Hematopoietic multipotent progenitor cell treated with erythropoietin and hydrocortisone succinate and interleukin-3 and kit ligand, for 8 days (in vitro differentiated cells): ENCODE results near the gene TRIM45.
"Not testable (repeated sequence)": the region's sequence is repeated elsewhere in the genome, so short reads cannot be mapped to it uniquely, and the experiment has no call there.

Source experiments
- DNase-seq: peaks from one replicate; pipeline ENCODE4 v3.0.0-alpha.2; 2015

Gene TRIM45, protein sequence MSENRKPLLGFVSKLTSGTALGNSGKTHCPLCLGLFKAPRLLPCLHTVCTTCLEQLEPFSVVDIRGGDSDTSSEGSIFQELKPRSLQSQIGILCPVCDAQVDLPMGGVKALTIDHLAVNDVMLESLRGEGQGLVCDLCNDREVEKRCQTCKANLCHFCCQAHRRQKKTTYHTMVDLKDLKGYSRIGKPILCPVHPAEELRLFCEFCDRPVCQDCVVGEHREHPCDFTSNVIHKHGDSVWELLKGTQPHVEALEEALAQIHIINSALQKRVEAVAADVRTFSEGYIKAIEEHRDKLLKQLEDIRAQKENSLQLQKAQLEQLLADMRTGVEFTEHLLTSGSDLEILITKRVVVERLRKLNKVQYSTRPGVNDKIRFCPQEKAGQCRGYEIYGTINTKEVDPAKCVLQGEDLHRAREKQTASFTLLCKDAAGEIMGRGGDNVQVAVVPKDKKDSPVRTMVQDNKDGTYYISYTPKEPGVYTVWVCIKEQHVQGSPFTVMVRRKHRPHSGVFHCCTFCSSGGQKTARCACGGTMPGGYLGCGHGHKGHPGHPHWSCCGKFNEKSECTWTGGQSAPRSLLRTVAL

GRCh38 chr1:117121589-117122329 lies at the start of gene TRIM45:
TRIM45 (minus strand) TSS chr1:117121749; CDS start chr1:117121201, 548 bp downstream.
- DNase-seq = peak; percentile 95

DNA sequence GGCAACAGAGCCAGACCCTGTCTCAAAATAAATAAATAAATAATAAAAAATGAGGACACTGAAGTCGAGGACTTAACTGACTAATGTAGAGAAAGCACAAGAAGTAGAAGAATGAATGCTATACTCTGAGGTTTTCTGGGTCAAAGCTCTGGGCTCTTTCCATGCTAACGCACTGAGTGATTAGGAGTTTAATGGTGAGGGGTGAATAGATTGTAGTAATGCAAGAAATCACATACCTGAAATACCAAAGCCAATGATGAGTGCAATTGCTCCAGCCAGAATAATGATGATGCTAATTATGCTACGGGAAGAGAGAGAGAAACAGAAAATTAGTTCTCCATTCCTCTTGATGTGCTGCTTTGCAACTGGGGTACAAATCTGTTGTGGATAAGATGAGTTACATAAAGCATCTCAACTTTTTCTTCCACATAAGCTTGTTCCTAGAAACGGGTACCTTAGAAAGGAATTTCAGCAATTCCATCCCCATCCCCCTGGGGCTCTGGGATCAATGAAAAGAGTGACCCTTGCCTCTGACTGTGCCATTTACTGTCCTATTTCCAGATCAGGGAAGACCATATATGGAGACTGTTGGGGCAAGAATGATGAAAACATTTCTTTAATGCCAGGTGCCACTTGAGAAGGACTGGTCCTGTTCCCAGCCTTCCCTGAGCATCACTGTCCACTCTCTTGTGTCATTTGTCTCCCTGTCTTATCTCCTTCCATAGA lies 48.5 kb upstream of the TRIM45 start:
- DNase-seq = no peak

GRCh38 chr1:117167402-117167801 lies 45.9 kb upstream of the TRIM45 start:
- DNase-seq = no peak

DNA sequence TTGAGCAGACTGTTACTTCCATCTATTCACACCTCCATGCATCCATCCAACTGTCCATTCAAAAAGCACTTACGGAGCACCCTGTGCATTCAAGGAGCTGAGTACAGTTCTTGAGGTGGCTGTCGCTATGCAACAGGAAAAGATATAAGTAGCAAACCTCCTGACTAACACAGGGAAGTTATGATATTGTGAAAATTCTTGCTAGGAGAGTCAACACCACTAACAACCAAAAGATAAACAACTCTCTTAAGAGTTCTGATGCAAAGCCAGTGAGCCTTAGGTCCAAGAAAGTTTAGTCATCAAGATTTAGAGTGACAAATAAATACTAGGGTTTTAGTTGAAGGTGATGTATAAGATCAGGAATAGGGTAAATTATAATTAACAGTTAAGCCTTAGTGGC lies 44.5 kb upstream of the TRIM45 start:
- no peak for DNase-seq

DNA sequence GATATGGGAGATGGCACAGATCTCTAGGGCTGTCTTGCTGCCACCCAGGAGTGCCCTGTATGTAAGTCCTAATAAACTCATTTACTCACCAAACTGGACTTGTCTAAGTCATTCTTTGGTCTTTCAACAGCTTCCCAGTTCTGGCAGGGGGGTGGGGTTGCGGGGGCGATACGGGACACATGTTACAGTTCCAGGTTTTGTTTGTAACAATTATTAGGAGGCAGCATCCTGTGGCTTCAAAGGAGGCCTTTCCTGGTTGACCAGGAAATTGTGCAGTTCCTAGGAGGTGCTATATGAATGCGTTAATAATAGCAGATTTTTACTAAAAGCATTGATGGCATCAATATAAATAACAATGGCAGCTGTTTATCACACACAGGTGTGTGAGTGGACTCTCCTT lies 42.7 kb upstream of the TRIM45 start:
- DNase-seq = no peak

- no peak for DNase-seq
These were observed 41.3 kb upstream of the TRIM45 start for GRCh38 chr1:117162816-117163215.

DNA sequence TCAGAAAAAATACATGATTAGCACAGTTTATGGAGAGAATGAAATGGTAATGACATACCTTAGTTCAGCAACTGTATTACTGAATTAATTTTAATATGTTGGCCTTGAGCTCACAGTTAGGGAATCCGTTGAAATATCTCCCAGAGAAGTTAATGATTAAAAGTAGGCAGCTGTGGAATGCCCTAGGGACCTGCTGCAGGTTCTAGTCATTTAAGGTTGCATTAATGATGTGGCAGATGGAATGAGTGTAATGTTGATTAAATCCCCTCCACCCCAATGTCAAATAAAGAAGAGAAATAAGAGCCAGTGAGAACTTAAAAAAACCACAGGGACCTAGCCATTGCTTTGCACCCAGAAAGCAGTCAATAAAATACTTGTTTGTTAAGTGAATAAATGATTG lies 40.3 kb upstream of the TRIM45 start:
- no peak for DNase-seq

GRCh38 chr1:117151305-117151704 lies 29.8 kb upstream of the TRIM45 start:
- not testable (repeated sequence) for DNase-seq

- no peak for DNase-seq
These were observed 28.8 kb upstream of the TRIM45 start for GRCh38 chr1:117150316-117150715.

DNA sequence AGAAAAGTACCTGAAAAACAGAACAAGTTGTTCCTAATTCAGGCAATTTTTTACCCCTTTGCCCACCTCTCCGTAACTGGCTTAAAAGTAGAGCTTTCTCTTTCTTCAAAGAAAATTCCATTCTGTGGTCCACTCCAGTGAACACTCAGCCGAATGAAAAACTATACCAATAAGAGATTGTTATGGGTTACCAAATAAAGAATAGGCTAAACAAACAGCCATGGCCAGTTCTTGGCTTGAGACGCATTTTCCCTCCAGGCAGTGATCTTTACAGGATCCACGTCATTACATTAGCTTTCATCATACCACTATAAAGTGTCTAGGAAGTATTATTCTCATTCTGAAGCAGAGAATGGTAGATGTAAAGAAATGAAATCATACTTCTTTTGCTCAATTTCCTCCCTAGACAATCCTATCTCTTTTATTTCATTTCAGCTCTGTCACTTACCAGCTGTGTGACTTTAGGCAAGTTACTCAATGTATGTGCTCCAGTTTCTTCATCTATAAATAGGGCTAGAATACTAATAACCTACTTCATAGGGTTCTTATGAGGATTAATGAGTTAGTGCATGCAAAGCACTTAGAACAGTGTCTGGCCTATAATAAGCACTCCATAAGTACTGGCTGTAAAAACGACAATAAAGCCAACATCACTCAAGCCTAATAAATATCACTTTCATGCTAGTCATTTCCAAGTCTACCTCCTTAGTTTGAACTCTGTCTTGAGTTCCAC lies 26.5 kb upstream of the TRIM45 start:
- DNase-seq = no peak

DNA sequence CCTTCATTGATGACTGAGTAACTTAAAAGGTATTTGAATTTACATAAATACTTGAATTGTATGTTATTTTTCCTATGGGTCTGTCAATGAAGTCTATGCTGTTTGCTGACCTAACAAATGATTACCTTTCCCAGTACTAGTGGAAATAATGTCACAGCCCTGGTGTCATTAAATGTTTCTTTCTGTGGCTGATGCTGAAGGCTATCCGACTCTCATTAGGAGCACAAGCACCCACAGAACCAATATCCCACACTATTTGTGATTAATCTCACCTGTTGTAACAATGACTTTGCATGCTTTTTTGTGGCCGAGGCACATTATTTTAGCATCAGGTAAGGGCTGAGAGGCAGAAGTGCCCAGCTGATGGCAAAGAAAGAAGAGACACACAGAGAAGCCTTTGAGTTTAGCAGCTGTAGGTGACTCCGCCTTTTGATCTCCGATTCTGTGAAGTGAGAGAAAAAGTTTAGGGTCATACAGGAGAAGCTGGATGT lies 25.8 kb upstream of the TRIM45 start:
- no peak for DNase-seq

- DNase-seq = no peak
These were observed 25.2 kb upstream of the TRIM45 start for GRCh38 chr1:117146575-117147340.

GRCh38 chr1:117146072-117146471 lies 24.5 kb upstream of the TRIM45 start:
- DNase-seq = no peak

GRCh38 chr1:117143871-117144270 lies 22.3 kb upstream of the TRIM45 start:
- DNase-seq = no peak

GRCh38 chr1:117143172-117143571 lies 21.6 kb upstream of the TRIM45 start:
- DNase-seq = no peak

GRCh38 chr1:117142200-117142599 lies 20.7 kb upstream of the TRIM45 start:
- no peak for DNase-seq

- DNase-seq = no peak
These were observed 17.0 kb upstream of the TRIM45 start for GRCh38 chr1:117138561-117138960.

DNA sequence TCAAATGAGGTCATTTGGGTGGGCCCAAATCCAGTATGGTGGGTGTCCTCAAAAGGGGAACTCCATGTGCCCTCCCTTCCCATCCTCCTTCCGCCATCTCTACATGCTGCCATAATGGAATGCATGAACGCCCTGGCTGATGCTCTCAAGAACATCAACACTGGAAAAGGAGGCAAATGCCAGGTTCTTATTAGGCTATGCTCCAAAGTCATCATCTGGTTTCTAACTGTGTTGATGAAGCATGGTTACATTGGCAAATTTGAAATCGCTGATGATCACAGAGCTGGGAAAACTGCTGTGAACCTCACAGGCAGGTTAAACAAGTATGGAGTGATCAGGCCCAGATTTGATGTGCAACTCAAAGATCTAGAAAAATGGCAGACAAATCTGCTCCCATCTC lies 16.6 kb upstream of the TRIM45 start:
- no peak for DNase-seq

DNA sequence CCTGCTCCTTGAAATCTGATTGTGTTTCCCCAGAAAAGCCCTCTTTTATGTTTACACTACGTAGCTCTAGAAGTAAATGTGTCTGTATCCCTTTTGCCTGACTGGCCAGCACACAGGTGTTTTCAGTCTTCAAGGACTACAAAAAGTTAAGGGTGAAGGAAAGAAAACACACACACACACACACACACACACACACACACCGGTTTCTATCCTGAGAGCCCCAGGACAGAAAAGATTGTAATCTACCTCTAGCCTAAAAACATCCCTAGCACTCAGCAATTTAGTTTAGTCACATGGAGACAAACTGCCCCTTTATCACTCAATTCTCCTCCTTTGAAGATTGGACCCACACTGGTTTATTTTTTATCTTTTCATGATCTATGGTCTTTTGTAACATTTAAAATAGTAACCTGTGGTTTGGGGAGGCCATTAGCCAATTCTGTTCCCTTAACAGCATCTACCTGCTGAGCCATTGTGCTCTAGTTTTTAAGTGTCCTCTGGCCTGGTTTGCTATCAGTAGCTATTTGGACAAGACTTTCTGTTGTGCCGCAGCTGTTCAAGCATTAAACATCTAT lies 15.8 kb upstream of the TRIM45 start:
- DNase-seq = no peak

DNA sequence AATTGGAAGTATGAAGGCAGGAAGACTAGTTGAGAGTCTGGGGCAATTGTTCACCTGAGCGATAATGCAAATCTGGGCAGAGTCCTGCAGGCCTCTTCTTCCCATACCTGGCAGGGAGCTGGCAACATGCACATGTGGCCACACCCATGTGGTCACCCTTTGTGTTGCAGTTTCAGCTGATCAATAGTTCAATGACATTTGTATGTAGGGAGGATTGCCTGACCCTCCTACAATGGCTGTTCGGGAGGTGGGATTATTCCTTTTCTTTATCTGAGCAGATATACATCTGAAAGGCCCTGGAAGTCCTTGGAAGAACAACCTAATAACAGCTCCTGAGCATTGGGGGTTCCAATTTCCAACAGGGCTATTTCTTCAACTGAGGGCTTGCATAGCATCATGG lies 15.2 kb upstream of the TRIM45 start:
- DNase-seq = no peak

GRCh38 chr1:117135329-117135728 lies 13.8 kb upstream of the TRIM45 start:
- no peak for DNase-seq
